GM18526 (cell line): ENCODE measurements around the gene MSH3.

Source experiments
- POLR2A ChIP-seq: IDR thresholded peaks from 3 replicates; pipeline ENCODE4 v1.6.1; 2011; ENCODE audit not compliant: insufficient read length; ENCODE audit errors: extremely low read depth

The MSH3 gene

DNA sequence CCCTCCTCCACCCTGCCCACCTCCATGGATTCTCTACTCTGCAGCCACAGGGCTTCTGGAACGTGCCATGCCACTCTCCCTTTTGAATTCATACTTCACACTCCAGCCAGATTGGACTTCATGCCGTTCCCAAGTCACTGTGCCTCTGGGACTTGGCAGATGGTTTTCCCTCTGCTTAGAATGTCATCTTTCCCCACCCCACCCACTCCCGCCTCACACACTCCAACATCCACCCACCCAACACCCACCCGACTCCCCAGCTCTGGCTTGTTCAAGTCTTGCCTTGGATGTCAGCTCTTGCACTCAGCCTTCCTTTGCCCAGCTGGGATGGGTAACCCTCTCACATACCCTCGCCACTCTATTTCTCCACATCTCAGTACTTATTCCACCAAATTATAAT, 142.4 kb downstream of the MSH3 start:
- no peak for TF ChIP-seq POLR2A

DNA sequence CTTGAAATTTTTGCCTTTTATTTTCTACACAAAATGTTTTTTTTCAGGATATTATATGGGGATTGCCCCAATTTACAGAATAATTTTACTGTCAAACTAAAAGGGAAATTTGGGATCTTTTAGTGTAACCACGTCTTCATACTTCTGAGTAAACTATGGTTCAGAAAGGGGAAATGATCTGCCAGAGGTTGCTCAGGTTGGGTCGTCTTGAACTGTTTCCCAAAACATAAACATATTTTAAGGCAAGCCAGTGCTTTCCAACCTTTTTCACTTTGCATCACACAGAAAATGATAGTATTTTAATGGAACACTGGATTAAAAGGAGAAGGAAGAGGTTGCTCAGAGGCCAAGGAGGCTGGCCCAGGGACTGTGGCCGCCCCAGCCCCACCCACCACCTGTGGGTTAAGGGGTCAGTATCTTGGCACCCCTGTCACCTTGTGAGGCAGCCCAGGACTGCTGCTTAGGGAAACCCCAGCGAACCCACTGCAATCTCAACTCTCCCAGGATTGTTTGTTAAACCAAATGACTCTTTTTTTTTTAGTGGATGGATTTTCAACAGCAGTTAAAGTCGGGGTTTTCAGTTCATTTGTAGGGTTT, 143.1 kb downstream of the MSH3 start:
- TF ChIP-seq POLR2A, result no peak

DNA sequence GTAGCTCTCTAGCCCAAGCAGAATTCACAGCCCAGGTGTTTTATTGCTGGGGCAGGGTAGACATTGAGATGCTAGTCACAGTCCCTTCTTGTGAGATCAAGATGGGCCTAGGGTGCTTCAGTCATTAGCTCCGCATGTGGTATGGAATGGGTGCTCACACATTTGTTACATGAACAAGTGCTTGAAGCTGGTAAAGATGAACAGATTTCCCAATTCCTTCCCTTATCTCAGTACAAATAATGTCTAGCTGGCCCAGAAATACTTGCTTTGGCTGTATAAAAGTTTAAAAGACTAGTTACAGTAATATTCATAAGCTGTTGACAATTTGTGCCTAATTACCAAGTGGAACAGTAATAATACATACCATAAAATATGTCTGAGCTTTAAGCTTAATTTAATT, 143.7 kb downstream of the MSH3 start:
- no peak for TF ChIP-seq POLR2A

DNA sequence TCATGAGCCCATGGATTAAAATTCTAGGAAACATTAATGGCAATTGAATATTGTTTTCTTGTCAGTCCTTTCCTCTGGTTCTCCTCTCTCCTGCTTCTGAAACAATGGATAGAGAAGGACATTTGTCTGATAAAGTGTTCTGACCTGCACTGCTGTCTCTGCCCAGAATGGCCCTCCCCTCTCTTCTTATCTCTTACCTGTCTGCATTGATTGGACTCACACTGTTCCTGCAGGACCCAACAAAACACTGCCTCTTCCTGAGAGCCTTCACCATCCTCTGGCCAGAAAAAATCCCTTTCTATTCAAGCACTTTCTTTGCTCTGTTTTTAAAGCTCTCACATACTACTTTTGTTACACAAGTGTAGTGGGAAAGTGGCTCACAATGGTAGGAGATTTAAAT, 144.2 kb downstream of the MSH3 start:
- no peak for TF ChIP-seq POLR2A

DNA sequence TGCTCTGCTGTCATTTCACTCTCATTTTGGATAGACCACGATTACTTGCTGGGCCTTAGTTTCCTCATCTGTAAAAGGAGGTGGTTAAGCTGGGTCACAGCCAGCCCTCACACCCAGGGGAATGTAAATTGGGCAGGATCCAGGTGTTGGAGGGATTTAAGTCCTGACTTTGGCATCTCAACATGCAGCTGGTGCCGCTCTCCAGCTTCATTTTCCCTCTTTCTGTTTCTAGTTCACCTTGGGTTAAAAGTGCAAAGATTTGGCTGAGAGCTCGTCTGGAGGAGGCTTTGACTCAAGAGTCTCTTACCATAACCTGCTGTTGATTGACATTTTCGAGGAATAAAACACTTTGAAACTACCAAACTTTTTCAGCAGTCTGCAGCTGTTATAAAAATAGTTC, 144.6 kb downstream of the MSH3 start:
- no peak for TF ChIP-seq POLR2A

DNA sequence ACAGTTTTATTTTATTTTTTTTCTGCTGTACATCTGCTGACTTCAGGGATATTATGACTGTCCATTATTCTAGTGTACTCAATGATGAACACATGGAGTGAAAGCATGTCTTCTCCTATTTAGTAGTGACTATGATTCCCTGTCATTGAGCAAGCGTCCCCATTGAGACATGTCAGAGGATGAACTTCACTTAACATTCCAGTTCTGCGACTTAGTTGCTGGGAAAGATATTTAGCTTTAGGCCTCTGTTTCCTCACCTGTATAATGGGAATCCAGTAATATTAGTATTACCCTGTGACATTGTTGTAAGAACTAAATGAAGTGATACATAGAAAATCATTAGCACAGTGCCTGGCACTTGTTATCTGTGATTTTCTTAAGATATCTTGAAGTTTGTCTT, 145.1 kb downstream of the MSH3 start:
- TF ChIP-seq POLR2A, result no peak

DNA sequence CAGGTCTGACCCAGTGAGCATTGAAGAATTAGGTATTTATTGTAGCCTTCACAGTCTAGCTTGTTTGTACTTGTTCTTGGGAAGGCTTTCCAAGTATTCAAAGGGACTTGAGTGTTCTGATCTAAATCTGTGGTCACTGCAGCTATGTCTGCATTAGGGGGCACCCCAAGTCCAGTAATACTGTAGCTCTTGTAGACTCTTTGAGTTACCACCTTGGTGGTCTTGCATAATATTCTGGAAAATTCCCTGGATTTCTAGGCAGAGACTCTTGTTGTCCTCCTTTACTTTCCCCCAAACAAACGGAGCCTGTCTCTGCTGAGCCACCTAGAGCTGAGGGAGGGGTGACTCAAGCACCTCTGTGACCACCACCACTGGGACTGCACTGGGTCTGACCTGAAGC, 149.9 kb downstream of the MSH3 start:
- no peak for TF ChIP-seq POLR2A

DNA sequence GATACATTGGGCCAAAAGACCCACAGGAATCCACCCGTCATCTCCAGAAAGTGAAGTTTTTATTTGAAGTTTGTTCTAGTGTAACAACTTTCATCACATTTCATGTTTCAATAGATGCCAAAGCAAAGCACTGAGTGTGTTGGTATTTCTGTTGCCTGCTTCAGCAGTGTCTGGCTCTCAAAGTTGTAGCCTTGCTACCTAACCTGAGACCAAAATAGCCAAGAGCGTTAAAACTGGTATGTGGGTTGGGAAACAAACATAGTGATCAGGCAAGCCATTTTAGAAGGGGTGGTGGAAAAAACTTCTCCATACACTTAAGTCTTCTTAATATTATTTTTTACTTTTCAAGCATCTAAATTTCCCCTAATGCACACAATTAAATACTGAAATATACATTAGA, 150.6 kb downstream of the MSH3 start:
- no peak for TF ChIP-seq POLR2A

DNA sequence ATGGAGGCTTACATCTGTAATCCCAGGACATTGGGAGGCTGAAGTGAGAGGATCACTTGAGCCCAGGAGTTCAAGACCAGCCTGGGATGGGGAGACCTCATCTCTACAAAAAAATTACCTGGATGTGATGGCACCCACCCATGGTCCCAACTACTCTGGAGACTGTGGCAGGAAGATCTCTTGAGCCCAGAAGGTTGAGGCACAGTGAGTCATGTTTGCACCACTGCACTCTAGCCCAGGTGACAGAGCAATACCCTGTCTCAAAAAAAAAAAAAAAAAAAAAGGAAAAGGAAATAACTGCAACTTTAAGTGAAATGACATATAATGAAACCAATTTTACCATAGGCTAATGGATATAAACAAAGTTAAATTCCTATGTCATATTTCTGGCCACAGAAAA, 152.5 kb downstream of the MSH3 start:
- no peak for TF ChIP-seq POLR2A

DNA sequence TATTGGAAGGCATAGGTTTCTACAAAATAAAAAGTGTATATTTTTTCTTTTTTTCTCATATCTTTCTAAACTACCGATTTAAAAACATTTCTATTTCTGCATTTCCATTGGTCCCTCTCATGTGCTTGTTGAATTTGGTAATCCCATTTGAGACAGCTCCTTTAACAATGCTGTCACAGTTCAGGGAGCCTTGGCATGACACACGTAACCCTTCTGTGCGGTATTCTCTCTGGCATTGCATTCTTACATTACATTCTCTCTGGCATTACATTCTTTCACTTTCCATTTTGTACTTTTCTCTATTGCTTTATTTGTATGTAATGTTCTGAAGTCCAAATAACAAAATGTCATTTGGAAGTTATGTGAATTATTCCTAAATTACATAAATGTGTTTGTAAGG, 155.0 kb downstream of the MSH3 start:
- no peak for TF ChIP-seq POLR2A

DNA sequence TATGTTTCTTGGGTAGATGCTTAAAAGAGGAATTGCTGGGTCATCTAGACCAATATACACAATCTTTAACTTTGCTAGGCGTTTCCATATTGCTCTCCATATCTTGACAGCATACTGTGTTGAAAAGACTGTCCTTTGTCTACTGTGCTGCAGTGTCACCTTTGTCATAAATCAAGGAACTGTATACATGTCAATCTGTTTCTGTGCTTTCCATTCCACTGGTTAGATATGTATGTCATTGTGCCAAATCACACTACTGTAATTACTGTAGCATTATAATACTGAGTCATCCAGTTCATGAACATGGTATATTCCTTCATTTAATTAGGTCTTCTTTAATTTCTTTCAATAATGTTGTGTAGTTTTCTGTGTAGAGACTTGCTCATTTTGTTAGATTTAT, 156.0 kb downstream of the MSH3 start:
- TF ChIP-seq POLR2A, result no peak

DNA sequence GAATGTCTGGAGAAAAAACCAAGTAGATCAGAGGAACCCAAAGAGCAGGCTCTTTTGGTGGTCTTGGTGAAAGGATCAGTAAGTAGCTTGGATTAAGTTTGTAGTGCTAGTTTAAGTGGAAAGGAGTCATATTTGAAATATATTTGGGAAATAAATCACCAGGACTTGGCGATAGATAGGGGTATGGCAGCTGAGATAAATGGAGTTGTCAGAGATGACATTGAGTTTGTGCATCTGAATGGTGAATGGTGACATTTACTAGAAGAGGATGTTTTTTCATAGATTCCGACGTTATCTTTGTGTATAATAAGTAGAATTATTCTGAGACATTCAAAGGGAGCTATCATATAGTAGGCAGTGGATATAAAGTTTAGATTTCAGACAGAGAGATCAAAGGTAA, 162.1 kb downstream of the MSH3 start:
- no peak for TF ChIP-seq POLR2A

DNA sequence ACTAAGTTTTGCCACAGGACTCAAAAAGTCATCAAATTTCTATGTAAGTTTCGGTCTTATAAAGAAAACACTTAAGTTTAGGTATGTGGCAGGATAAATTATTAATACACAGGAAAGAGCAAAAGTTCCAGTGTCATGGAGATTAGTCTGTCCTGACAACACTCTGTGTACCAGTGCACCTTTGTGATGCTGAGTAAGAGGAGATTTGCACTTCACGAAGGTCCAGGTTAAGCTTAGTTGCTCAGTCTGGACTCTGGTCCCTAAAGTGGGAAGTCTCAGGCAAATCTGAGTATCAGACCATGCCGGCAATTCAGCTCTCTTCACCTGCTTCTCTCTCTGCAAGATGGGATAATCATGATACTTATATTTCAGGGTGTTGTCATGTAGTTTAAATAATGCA, 166.2 kb downstream of the MSH3 start:
- no peak for TF ChIP-seq POLR2A

DNA sequence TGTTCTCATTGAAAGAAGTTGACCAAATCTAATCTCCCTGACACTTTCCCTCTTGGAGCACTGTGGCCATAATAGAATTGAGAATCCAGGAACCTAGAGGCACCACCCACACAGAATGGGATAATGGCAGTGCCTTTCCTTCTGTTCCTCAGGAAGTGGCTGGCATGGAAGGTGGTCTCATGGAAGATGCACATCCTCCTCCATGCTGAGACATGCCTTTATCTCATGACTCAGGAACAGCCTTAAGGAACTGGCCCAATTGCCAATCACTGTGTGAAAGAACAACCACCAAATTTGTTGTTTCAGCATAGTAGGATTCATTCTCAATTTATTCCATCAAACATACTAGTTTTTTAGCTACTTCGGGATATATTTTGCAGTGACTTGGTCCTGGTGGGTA, 168.2 kb downstream of the MSH3 start:
- no peak for TF ChIP-seq POLR2A

DNA sequence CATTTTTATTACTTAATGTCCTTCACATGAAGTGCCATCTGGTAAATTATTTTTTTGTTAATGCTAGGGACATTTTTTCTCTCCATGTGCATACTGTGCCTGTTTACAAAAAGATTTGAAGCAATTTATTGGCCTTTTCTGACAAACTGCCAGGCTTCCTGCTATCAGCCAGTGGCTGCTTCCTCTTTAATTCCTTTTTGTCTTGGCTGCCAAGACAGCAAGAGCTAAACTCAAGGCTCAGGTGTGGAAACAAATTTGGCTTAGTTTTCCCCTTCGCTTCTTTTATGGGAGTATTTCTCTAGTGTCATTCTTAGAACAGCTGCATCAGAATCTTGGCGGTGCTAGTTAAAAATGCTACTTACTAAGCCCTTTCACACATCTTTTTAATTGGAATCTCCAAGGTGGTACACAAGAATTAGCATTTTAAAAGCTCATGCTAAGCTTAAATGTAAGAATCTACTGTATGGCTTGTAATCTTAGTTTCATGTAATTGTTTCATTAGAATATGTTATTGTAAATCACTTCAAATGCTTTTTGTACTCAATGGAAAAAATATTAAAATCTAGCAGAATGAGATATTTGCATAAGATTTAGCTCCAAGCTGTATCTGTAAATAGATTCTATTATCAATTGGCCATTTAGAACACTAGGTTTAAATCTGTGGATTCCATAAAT, 171.5 kb downstream of the MSH3 start:
- no peak for TF ChIP-seq POLR2A

DNA sequence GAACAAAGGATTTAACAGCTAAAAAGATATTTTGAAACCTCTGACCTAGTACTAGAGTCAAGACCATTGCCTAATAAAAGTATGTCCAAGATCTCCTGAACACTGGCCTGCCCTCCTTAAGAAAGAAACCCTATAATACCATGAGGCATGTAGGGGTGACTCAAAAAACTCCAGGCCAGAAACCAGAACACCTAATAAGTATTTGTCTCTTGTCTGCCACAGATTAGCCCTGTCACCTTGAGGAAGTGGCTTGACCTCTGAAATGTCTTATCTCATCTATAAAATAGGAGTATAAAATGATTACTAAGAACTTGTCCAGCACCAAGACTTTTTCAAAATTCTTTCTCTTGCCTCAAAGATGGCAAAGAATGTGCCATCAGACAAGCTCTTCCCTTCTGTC, 180.3 kb downstream of the MSH3 start:
- no peak for TF ChIP-seq POLR2A

DNA sequence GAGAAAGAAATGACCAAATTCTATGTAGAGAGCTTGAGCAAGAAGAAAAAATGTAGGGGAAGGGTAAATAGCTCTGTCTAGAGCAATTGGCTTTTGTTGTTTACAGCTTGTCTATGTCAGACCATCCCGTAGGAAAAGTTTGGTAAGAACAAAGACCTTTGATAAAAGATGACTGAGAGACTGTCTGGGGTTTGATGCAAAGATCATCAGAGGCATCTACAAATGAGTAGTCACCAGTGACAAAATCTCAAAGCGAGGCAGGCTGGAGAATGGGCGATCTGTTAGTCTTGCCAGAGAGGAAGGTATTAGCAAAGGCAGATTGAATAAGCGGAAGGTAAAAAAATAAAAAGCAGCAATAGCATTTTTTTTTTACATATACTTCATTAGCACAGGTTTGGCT, 180.7 kb downstream of the MSH3 start:
- no peak for TF ChIP-seq POLR2A

DNA sequence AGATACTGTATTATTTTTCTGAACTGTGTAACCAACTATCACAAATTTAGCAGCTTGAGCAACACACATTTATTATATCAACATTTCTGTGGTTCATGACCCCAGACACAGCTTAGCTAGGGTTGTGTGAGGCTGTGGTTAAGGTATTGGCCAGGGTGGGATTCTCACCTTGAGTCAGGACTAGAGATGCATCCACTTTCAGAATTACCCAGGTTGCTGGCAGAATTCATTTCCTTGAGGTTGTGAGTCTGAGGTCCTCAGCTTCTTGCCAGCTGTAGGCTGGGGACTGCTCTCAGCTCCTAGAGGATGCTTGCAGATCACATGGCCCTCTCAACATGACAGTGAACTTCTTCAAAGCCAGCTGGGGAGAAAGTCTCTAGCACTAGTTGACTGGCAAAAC, 183.2 kb downstream of the MSH3 start:
- no peak for TF ChIP-seq POLR2A
